Kidney (tissue), 14 donors: ENCODE data around the gene ANKRD44. TPM values are rescaled to one million over a fixed set of nuclear protein-coding genes. Genes with fewer than 3 reads are reported as not detected.

Source experiments
- DNase-seq, 5 donors: peaks; one replicate each; pipeline ENCODE4 v3.0.0-alpha.2; 2013 to 2020
- FAIRE-seq: peaks from 2 replicates; lab custom pipeline; 2012; peaks lifted over from hg19 to GRCh38; lab: Jason Lieb, UNC
- H3K27ac ChIP-seq, 2 donors: one replicate each; pipeline ENCODE4 v1.7.0; 2013; ENCODE audit warnings: low read depth in 2 of 2, low read length in 2 of 2, inconsistent platforms in 1 of 2
- H3K27me3 ChIP-seq: one replicate; pipeline ENCODE4 v1.7.1; 2013; ENCODE audit warnings: low read length, inconsistent platforms; ENCODE audit not compliant: control insufficient read depth, insufficient read depth
- H3K36me3 ChIP-seq, 3 donors: one replicate each; pipeline versions ENCODE4 v1.7.0 to v1.7.1; 2013; ENCODE audit warnings: low read length in 3 of 3, control low read depth in 1 of 3, inconsistent platforms in 1 of 3; ENCODE audit not compliant: insufficient read depth in 3 of 3, control insufficient read depth in 2 of 3
- H3K4me1 ChIP-seq, 3 donors: one replicate each; pipeline versions ENCODE4 v1.7.0 to v1.7.1; 2013; ENCODE audit warnings: low read length in 3 of 3, inconsistent platforms in 1 of 3, low read depth in 1 of 3; ENCODE audit not compliant: control insufficient read depth in 2 of 3, insufficient read depth in 2 of 3
- H3K4me3 ChIP-seq, 3 donors: one replicate each; pipeline versions ENCODE4 v1.7.0 to v1.8.1; 2013; ENCODE audit warnings: low read length in 3 of 3, control low read depth in 1 of 3, inconsistent platforms in 1 of 3
- H3K9ac ChIP-seq, 3 donors: one replicate each; pipeline versions ENCODE4 v1.7.0 to v1.7.1; 2013; ENCODE audit warnings: low read length in 3 of 3, control low read depth in 1 of 3, inconsistent platforms in 1 of 3
- H3K9me3 ChIP-seq, 3 donors: one replicate each; pipeline versions ENCODE4 v1.7.0 to v1.7.1; 2013; ENCODE audit warnings: low read length in 3 of 3, control low read depth in 1 of 3, inconsistent platforms in 1 of 3; ENCODE audit not compliant: control insufficient read depth in 2 of 3, insufficient read depth in 1 of 3
- CTCF ChIP-seq: IDR thresholded peaks from 3 replicates; pipeline ENCODE4 v1.5.1; 2012; ENCODE audit warnings: mild to moderate bottlenecking, moderate library complexity, borderline replicate concordance; ENCODE audit not compliant: insufficient read depth; ENCODE audit errors: extremely low read depth
- intact Hi-C: fragments of 100-400 bp; cut with DNase I; formaldehyde crosslinking; loops from one replicate; pipeline ENCODE4 v1.11.1; 2022
- polyA plus RNA-seq: library from polyadenylated mRNA; stranded (reverse); fragments of 350-450 nt; fragmentation: Illumina TruSeq; extraction: RNeasy Lipid Tissue Mini Kit (QIAGEN cat#74804); gene quantifications from one replicate; pipeline ENCODE4 v1.2.3, GENCODE V29; 2014; ENCODE audit warnings: low read depth, low replicate concordance; ENCODE audit not compliant: insufficient read depth
- total RNA-seq: library from RNA; stranded (reverse); fragmentation: NEBNext Ultra II Directional; extraction: Animal tissue kit (Norgen Biotek cat#: 25700); gene quantifications from one replicate; pipeline ENCODE4 v1.2.1, GENCODE V29; 2021
- donor health status: control.
- donor health status: control.
- donor health status: control.
- donor health status: control.
- donor health status: control.
- donor health status: DM: yes; HTN: yes; CAD: no.
- donor health status: Normal renal cell carcinoma (clear cell type).

Gene ANKRD44
- total and polyA plus RNA-seq, 2 donors from 2014 or later = 2.2 to 39.2 TPM

DNA sequence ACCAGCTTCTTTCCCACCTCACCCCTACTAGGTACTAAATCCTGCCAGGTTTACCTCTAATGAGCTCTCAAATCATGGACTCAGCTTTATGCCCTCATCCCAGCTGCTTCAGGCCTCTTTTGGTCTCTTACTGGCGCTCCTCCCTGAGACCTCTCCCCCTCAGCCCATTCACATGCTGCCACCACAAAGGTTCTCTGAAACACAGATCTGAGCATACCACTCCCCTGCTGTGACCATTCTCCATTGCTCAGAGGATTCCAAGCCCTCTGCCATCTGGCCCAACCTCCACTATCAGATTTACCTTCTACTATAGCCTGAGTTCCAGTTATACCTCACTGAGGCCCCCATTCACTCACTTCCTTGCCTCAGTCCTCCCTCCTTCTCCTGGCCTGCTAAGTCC, 174.8 kb downstream of the ANKRD44 start:
- no peak for FAIRE-seq
- intact Hi-C loops = no loop called here

DNA sequence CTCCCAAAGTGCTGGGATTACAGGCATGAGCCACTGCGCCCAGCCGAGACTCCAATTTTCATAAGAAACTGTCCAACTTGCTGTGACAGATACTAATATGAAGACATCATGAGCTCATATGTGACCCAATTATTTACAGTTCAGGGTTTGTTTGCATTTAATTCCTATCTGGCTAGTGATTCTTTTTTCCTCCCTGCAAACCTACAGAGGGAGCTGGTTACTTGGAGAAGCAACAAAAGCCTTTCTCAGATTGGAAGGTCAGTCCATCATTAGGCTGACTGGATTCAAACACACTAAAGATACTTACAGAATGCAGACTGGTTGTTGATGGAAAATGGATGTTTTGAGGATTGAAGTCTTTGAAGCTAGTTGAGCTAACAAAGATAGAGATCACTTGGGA, 176.4 kb downstream of the ANKRD44 start:
- H3K9me3 ChIP-seq = no peaks in the 10 kb centered on the region
- intact Hi-C loops = no loop called here
- DNase-seq = no peak
- FAIRE-seq = no peak
- H3K4me3 ChIP-seq = no peak overlapping the region
- peaks cover 0 to 2% (median 0%) of the 10 kb centered on the region in 3 donors for H3K4me1 ChIP-seq
- no peak overlapping the region for H3K27ac ChIP-seq
- no peak overlapping the region for H3K9ac ChIP-seq
- H3K36me3 ChIP-seq = no peaks in the 10 kb centered on the region
- no peak for TF ChIP-seq CTCF
- H3K27me3 ChIP-seq = no peaks in the 10 kb centered on the region

More for the DNA sequence above, 174.8 kb downstream of the ANKRD44 start:
- Histone ChIP-seq H3K9ac (no peak overlapping the region), H3K4me1 (peaks cover 0 to 2% (median 0%) of the 10 kb centered on the region in 3 donors), H3K36me3 (no peaks in the 10 kb centered on the region), H3K9me3 (no peaks in the 10 kb centered on the region), H3K27ac (no peak overlapping the region), H3K27me3 (no peaks in the 10 kb centered on the region), H3K4me3 (no peak overlapping the region)
- TF ChIP-seq CTCF = no peak
- no peak for DNase-seq

GRCh38 chr2:197131558-197131855, 179.1 kb downstream of the ANKRD44 start:
- Histone ChIP-seq H3K9ac (no peak overlapping the region), H3K27ac (no peak overlapping the region), H3K27me3 (no peaks in the 10 kb centered on the region), H3K4me3 (no peak overlapping the region), H3K4me1 (no peaks in the 10 kb centered on the region), H3K36me3 (no peaks in the 10 kb centered on the region), H3K9me3 (no peaks in the 10 kb centered on the region)
- no peak for TF ChIP-seq CTCF
- FAIRE-seq (no peak), DNase-seq (no peak)
- intact Hi-C loops = no loop called here

DNA sequence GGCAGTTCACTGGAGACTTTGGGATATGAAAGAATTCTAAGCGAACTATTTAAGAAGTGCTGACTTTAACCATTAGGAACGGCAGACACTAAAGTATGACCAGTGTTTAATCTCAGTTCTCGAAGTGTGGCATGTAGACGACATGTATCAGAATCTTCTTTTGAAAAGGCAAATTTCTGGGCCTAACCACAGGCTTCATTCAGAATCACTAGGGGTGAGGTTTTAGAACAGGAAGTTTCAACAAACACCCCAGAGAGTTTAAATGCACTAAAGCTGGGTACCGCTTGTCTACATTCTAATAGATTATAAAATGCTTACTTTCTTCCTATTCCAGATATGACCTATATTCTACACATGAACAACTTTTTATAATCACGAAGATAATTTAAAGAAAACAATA, 180.3 kb downstream of the ANKRD44 start:
- Histone ChIP-seq H3K9me3 (no peaks in the 10 kb centered on the region), H3K27ac (no peak overlapping the region), H3K36me3 (no peaks in the 10 kb centered on the region), H3K9ac (no peak overlapping the region), H3K27me3 (no peaks in the 10 kb centered on the region), H3K4me1 (no peaks in the 10 kb centered on the region), H3K4me3 (no peak overlapping the region)
- intact Hi-C loops = no loop called here
- FAIRE-seq = no peak
- TF ChIP-seq CTCF = no peak
- no peak for DNase-seq
